CD4-positive, alpha-beta T cell treated with Interferon gamma for 1 hour (primary cell): Measurements from ENCODE around the gene ARHGAP8.
"Not testable (repeated sequence)": the region's sequence is repeated elsewhere in the genome, so short reads cannot be mapped to it uniquely, and the experiment has no call there.

ENCODE experiments used
- DNase-seq: peaks from one replicate; pipeline ENCODE4 v3.0.0-alpha.2; 2020

ARHGAP8 gene

GRCh38 chr22:44838316-44839016 is 86.1 kb downstream of the ARHGAP8 start:
- DNase-seq = no peak

- no peak for DNase-seq
These were observed 86.7 kb downstream of the ARHGAP8 start for GRCh38 chr22:44839061-44839460.

GRCh38 chr22:44839721-44840120 is 87.3 kb downstream of the ARHGAP8 start:
- no peak for DNase-seq

GRCh38 chr22:44840611-44841322 is 88.4 kb downstream of the ARHGAP8 start:
- DNase-seq = no peak

GRCh38 chr22:44842417-44842816 is 90.0 kb downstream of the ARHGAP8 start:
- no peak for DNase-seq

GRCh38 chr22:44845191-44845590 is 92.8 kb downstream of the ARHGAP8 start:
- no peak for DNase-seq

- no peak for DNase-seq
These were observed 93.7 kb downstream of the ARHGAP8 start for GRCh38 chr22:44845796-44846720.

GRCh38 chr22:44846726-44847275 is 94.4 kb downstream of the ARHGAP8 start:
- DNase-seq = no peak

GRCh38 chr22:44847380-44847779 is 95.0 kb downstream of the ARHGAP8 start:
- DNase-seq = no peak

GRCh38 chr22:44847892-44848291 is 95.5 kb downstream of the ARHGAP8 start:
- no peak for DNase-seq

GRCh38 chr22:44848296-44848741 is 95.9 kb downstream of the ARHGAP8 start:
- no peak for DNase-seq

- no peak for DNase-seq
These were observed 96.5 kb downstream of the ARHGAP8 start for GRCh38 chr22:44848791-44849420.

GRCh38 chr22:44850946-44851345 is 98.6 kb downstream of the ARHGAP8 start:
- no peak for DNase-seq

GRCh38 chr22:44854641-44855040 is 102.3 kb downstream of the ARHGAP8 start:
- DNase-seq = not testable (repeated sequence)

- DNase-seq = no peak
These were observed 103.5 kb downstream of the ARHGAP8 start for GRCh38 chr22:44855855-44856254.

- DNase-seq = not testable (repeated sequence)
These were observed 106.4 kb downstream of the ARHGAP8 start for GRCh38 chr22:44858819-44859218.

GRCh38 chr22:44859641-44860040 is 107.3 kb downstream of the ARHGAP8 start:
- no peak for DNase-seq

- no peak for DNase-seq
These were observed 107.9 kb downstream of the ARHGAP8 start for GRCh38 chr22:44860311-44860710.

GRCh38 chr22:44861245-44861644 is 108.9 kb downstream of the ARHGAP8 start:
- DNase-seq = no peak

- no peak for DNase-seq
These were observed 109.9 kb downstream of the ARHGAP8 start for GRCh38 chr22:44862281-44862680.

GRCh38 chr22:44862981-44863860 is 110.8 kb downstream of the ARHGAP8 start:
- no peak for DNase-seq
